Endothelial cell of umbilical vein (primary cell): ENCODE results near the gene PKD1. TPM values are rescaled to one million over a fixed set of nuclear protein-coding genes. Genes with fewer than 3 reads are reported as not detected.
A peak's percentile ranks its signal among the peaks of the same experiment; 100 is the strongest.

Experiments
- BruUV-seq: library from RNA; stranded (reverse); fragments of 400-500 nt; replicated peaks from 2 replicates; lab custom pipeline; 2021; lab: Mats Ljungman, UMichigan
- CTCF ChIA-PET: fragments of 300-600, 350-600 bp; sonication (Branson Sonifier 250); formaldehyde crosslinking; loops from one replicate; lab custom pipeline; 2021; ENCODE audit warnings: antibody characterized with exemption, inconsistent platforms; lab: Charles Lee
- POLR2A ChIA-PET: fragments of 300-600, 350-600 bp; sonication (Branson Sonifier 250); formaldehyde crosslinking; loops from one replicate; lab custom pipeline; 2021; ENCODE audit warnings: antibody characterized with exemption, inconsistent platforms; lab: Charles Lee
- DNase-seq: peaks from one replicate; pipeline ENCODE4 v3.0.0-alpha.2; 2011; ENCODE audit warnings: low read depth, low spot score
- FAIRE-seq: peaks from 2 replicates; lab custom pipeline; 2011; peaks lifted over from hg19 to GRCh38; lab: Jason Lieb, UNC
- H2AFZ ChIP-seq: 2 replicates; pipeline ENCODE4 v1.6.0; 2012; ENCODE audit warnings: low read depth, low read length, control low read depth, inconsistent platforms
- H3K27ac ChIP-seq: 2 replicates; pipeline ENCODE4 v1.5.1; 2011; ENCODE audit warnings: low read depth, mild to moderate bottlenecking, control low read depth, low read length, moderate library complexity; ENCODE audit not compliant: insufficient read depth
- H3K27me3 ChIP-seq, 2 experiments: 2 replicates each; pipeline versions ENCODE4 v1.6.0 to v1.6.1; 2011; ENCODE audit warnings: low read length in 2 of 2, mixed read lengths in 1 of 2; ENCODE audit not compliant: control insufficient read depth in 2 of 2, insufficient read depth in 2 of 2
- H3K36me3 ChIP-seq, 2 experiments: 2 replicates in 1 of 2; 3 replicates in 1 of 2; pipeline ENCODE4 v1.5.1; 2011; ENCODE audit warnings: low read length in 2 of 2, mild to moderate bottlenecking in 1 of 2, moderate library complexity in 1 of 2; ENCODE audit not compliant: control insufficient read depth in 2 of 2, insufficient read depth in 2 of 2; ENCODE audit errors: extremely low read depth in 1 of 2
- H3K4me1 ChIP-seq: 3 replicates; pipeline ENCODE4 v1.5.1; 2011; ENCODE audit warnings: mild to moderate bottlenecking, low read length; ENCODE audit not compliant: control insufficient read depth, insufficient read depth; ENCODE audit errors: extremely low read depth
- H3K4me2 ChIP-seq: 2 replicates; pipeline ENCODE4 v1.6.1; 2011; ENCODE audit warnings: low read length, control low read depth, mixed read lengths; ENCODE audit not compliant: insufficient read depth
- H3K4me3 ChIP-seq, 3 experiments: fragments of 200-600 bp in 1 of 3; sonication (generic), shearing (Covaris generic) in 1 of 3; replicated peaks in 1 of 3; 2 replicates each; pipeline ENCODE4 v1.5.1; 2011 to 2016; ENCODE audit warnings: control low read depth in 3 of 3, low read length in 3 of 3, mild to moderate bottlenecking in 2 of 3, inconsistent platforms in 1 of 3, low read depth in 1 of 3, moderate library complexity in 1 of 3; ENCODE audit not compliant: insufficient read depth in 1 of 3
- H3K79me2 ChIP-seq: 2 replicates; pipeline ENCODE4 v1.6.0; 2012; ENCODE audit warnings: low read length, inconsistent platforms; ENCODE audit not compliant: control insufficient read depth, insufficient read depth
- H3K9ac ChIP-seq: replicated peaks from 2 replicates; pipeline ENCODE3; 2011; ENCODE audit warnings: low read length, control low read depth; ENCODE audit not compliant: insufficient read depth; ENCODE audit errors: extremely low read depth
- H3K9me1 ChIP-seq: replicated peaks from 3 replicates; pipeline ENCODE4 v1.6.0; 2011; ENCODE audit warnings: mild to moderate bottlenecking, low read length; ENCODE audit not compliant: control insufficient read depth, insufficient read depth; ENCODE audit errors: extremely low read depth
- H3K9me3 ChIP-seq: replicated peaks from 2 replicates; pipeline ENCODE4 v1.5.1; 2012; ENCODE audit warnings: low read length, inconsistent platforms; ENCODE audit not compliant: control insufficient read depth, insufficient read depth
- H4K20me1 ChIP-seq: replicated peaks from 2 replicates; pipeline ENCODE3; 2011; ENCODE audit warnings: mild to moderate bottlenecking, low read length; ENCODE audit not compliant: control insufficient read depth, insufficient read depth; ENCODE audit errors: extremely low read depth
- CTCF ChIP-seq, 2 donors: IDR thresholded peaks; 1 replicate in 1 of 2; 2 replicates in 1 of 2; pipeline ENCODE4 v1.5.1; 2011; ENCODE audit warnings: low read length in 2 of 2, mild to moderate bottlenecking in 2 of 2, moderate library complexity in 2 of 2, control low read depth in 1 of 2, inconsistent platforms in 1 of 2, low read depth in 1 of 2; ENCODE audit not compliant: insufficient read depth in 1 of 2; ENCODE audit errors: extremely low read depth in 1 of 2
- FOS ChIP-seq: IDR thresholded peaks from 2 replicates; pipeline ENCODE4 v1.6.1; 2011; ENCODE audit warnings: mild to moderate bottlenecking, low read length, moderate library complexity, borderline replicate concordance; ENCODE audit not compliant: insufficient read depth
- POLR2A ChIP-seq: IDR thresholded peaks from 2 replicates; pipeline ENCODE4 v1.6.1; 2012; ENCODE audit warnings: low read depth, mild to moderate bottlenecking, control low read depth, low read length
- POLR2AphosphoS5 ChIP-seq: IDR thresholded peaks from 2 replicates; pipeline ENCODE4 v1.6.1; 2012; ENCODE audit warnings: low read depth, mild to moderate bottlenecking, control low read depth, low read length, moderate library complexity; ENCODE audit not compliant: insufficient read depth
- dilution Hi-C: fragments of 300-500 bp; cut with MboI; formaldehyde crosslinking; loops from one replicate; pipeline ENCODE4 v1.15.0; 2019; ENCODE audit warnings: low sequenced_read_pairs; ENCODE audit not compliant: extremely low pct_ligation_motif_present
- intact Hi-C: fragments of 100-400 bp; cut with micrococcal nuclease; formaldehyde crosslinking; loops from one replicate; pipeline ENCODE4 v1.10.0; 2022
- polyA plus RNA-seq, 4 experiments: library from polyadenylated mRNA; depleted of rRNA in 3 of 4; stranded (reverse) in 3 of 4; unstranded in 1 of 4; fragments of >200 nt; gene quantifications; 2 replicates each; pipeline versions ENCODE4 v1.2.1 to v1.2.3, GENCODE V29; 2011 to 2012; ENCODE audit warnings: missing spikeins in 1 of 4
- total RNA-seq: library from RNA; stranded (reverse); gene quantifications from 2 replicates; pipeline ENCODE4 v1.2.3, GENCODE V29; 2021

The PKD1 gene
- total and polyA plus RNA-seq, 2 donors (not counting 3 experiments of a cell fraction or from before 2014, with no cell fraction given): 52.5 to 102 TPM

GRCh38 chr16:2152695-2153506 is 17.2 kb upstream of the PKD1 start:
- Histone ChIP-seq H3K9me1 (no peaks in the 10 kb centered on the region), H4K20me1 (no peaks in the 10 kb centered on the region), H3K9ac (peak overlapping the region; percentile 83), H3K27me3 (no peaks in the 10 kb centered on the region), H3K4me3 (peak overlapping the region; percentile 15 to 96 (median 65)), H3K27ac (no peak overlapping the region), H3K79me2 (peaks cover 60% of the 10 kb centered on the region), H3K4me2 (peak overlapping the region; percentile 75), H2AFZ (no peak overlapping the region), H3K9me3 (no peaks in the 10 kb centered on the region), H3K4me1 (peaks cover 35% of the 10 kb centered on the region), H3K36me3 (peaks cover 2 to 7% of the 10 kb centered on the region in 2 experiments)
- no peak for FAIRE-seq
- no peak for DNase-seq
- ChIA-PET CTCF (interaction anchor here (0.6 to 2.5 kb wide), 9 partner anchors 13 to 155 kb away, joined by 3 to 14 read pairs (median 4); partner anchors contain the start of gene ECI1), POLR2A (interaction anchor here (0.6 to 1.1 kb wide), 3 partner anchors 9 to 130 kb away, joined by 3 to 4 read pairs (median 3); no protein-coding TSS in a partner anchor)
- no TSS peak for BruUV-seq
- intact Hi-C loops: loop anchor here (1.0 to 5.0 kb wide), 2 partner anchors 148 to 291 kb away; no protein-coding TSS in a partner anchor
- dilution Hi-C loops: loop anchor here (25.0 kb wide), 1 partner anchor 116 kb away; the partner anchor contains the start of genes NHERF2, NTHL1 and TSC2
- TF ChIP-seq POLR2A (peak; percentile 87), FOS (no peak), POLR2AphosphoS5 (peak; percentile 37)

GRCh38 chr16:2151188-2152091 is 15.7 kb upstream of the PKD1 start:
- Histone ChIP-seq H3K4me2 (no peak overlapping the region), H3K4me3 (no peak overlapping the region), H3K27ac (no peak overlapping the region), H3K9me3 (no peaks in the 10 kb centered on the region), H3K27me3 (no peaks in the 10 kb centered on the region), H3K9ac (no peak overlapping the region), H3K4me1 (peaks cover 28% of the 10 kb centered on the region), H3K79me2 (peaks cover 45% of the 10 kb centered on the region), H3K9me1 (no peaks in the 10 kb centered on the region), H2AFZ (no peak overlapping the region), H3K36me3 (peaks cover 2 to 7% of the 10 kb centered on the region in 2 experiments), H4K20me1 (no peaks in the 10 kb centered on the region)
- intact Hi-C loops (loop anchor here (5.0 kb wide), 1 partner anchor 289 kb away; no protein-coding TSS in a partner anchor), dilution Hi-C loops (loop anchor here (25.0 kb wide), 1 partner anchor 114 kb away; the partner anchor contains the start of genes NHERF2, NTHL1 and TSC2)
- TF ChIP-seq CTCF (IDR thresholded peaks at IDR 0.05; ENCODE audit: extremely low read depth in 1 of 2, insufficient read depth in 1 of 2, low read depth in 1 of 2, low read length in 2 of 2): no peak
- TF ChIP-seq POLR2AphosphoS5: peak; percentile 90
- peak; percentile 82 for TF ChIP-seq POLR2A
- CTCF ChIA-PET: interaction anchor here (0.7 to 1.6 kb wide), 4 partner anchors 11 to 147 kb away, joined by 3 to 11 read pairs (median 4); partner anchors contain the start of gene ECI1
- BruUV-seq: no TSS peak
- POLR2A ChIA-PET: no interaction called here
- DNase-seq (no peak), FAIRE-seq (no peak)
